ENCODE results near the gene GPR143.

GRCh38 chrX:9770319-9770718 is 4.7 kb upstream of the GPR143 start:
- TF ChIP-seq POLR2A (IDR thresholded peaks at IDR 0.05) = no peak
- TF ChIP-seq, protein P1, sequence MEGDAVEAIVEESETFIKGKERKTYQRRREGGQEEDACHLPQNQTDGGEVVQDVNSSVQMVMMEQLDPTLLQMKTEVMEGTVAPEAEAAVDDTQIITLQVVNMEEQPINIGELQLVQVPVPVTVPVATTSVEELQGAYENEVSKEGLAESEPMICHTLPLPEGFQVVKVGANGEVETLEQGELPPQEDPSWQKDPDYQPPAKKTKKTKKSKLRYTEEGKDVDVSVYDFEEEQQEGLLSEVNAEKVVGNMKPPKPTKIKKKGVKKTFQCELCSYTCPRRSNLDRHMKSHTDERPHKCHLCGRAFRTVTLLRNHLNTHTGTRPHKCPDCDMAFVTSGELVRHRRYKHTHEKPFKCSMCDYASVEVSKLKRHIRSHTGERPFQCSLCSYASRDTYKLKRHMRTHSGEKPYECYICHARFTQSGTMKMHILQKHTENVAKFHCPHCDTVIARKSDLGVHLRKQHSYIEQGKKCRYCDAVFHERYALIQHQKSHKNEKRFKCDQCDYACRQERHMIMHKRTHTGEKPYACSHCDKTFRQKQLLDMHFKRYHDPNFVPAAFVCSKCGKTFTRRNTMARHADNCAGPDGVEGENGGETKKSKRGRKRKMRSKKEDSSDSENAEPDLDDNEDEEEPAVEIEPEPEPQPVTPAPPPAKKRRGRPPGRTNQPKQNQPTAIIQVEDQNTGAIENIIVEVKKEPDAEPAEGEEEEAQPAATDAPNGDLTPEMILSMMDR (IDR thresholded peaks at IDR 0.05) = no peak

All from lower leg skin (tissue), 3 donors.